ENCODE data around the gene NEIL1. TPM values are rescaled to one million over a fixed set of nuclear protein-coding genes. Genes with fewer than 3 reads are reported as not detected.
"Not testable (repeated sequence)": the region's sequence is repeated elsewhere in the genome, so short reads cannot be mapped to it uniquely, and the experiment has no call there.

Gene NEIL1, protein sequence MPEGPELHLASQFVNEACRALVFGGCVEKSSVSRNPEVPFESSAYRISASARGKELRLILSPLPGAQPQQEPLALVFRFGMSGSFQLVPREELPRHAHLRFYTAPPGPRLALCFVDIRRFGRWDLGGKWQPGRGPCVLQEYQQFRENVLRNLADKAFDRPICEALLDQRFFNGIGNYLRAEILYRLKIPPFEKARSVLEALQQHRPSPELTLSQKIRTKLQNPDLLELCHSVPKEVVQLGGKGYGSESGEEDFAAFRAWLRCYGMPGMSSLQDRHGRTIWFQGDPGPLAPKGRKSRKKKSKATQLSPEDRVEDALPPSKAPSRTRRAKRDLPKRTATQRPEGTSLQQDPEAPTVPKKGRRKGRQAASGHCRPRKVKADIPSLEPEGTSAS
- polyA plus RNA-seq (2012; ENCODE audit: insufficient read depth, insufficient read length), result 10.7 TPM

DNA sequence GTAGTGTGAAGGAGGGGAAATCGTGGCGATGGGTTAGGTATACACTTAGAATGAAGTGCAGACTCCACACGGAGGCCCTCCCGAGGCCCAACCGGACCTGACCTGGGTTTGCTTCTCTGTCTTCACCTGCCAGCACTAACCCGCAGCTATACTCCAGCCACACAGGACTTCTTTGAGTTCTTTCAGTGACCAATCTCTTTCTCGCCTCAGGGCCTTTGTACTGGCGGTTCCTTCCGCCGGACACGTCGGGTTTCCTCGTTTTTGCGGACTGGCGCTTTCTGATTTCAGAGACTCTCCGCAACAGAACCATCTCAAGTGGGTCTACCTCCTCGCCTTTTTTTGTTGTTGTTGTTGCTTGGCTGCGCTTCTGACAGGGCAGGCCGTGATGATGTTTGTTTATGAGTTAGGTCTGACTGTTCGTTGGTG, at the start of gene NEIL1:
NEIL1 (plus strand) TSS at position 244 of the 426 bp plus-strand sequence. CDS start 1,867 bp downstream, outside the sequence.
- H3K4me3 ChIP-seq (ENCODE audit: low read length), result peak within 1 kb of the TSS; percentile 50
- DNase-seq (ENCODE audit: low read depth, low spot score), result no peak

DNA sequence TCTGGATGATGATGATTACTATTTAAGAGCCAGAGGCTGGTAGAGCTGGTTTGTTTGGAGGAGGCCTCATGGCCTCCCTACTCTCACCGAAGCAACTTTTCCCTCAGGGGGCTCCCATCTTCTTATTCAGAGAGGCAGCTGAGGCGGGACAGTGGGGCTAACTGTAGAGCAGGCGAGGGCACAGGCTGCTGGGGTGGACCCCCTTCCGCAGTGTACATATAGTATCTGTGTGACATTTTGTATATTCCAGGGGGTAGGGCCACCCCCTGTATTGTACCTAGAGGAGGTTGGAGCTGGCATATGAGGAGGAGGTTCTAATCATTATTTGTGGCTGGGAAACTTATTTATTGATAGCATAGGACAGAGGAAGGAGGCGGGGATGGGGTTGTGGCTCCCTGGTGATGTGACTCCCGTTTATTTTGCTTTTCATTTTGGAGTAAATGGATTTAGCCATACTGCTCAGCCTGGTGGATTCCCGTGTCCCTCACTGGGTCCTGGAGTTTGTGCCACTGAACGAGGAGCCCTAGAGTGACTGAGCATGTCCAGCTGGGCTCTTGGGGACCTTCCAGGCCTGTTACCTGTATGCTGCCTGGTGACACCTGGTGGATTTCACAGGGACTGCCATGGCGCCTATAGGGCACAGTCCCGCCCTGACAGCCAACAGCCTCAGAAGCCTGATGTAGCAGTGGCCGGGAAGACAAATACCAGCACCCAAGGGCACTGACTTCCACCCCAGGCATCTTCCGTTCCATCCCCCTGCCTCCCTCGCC, 48.1 kb upstream of the NEIL1 start:
- not testable (repeated sequence) for DNase-seq (ENCODE audit: low read depth, low spot score); H3K4me3 ChIP-seq (ENCODE audit: low read length)

DNA sequence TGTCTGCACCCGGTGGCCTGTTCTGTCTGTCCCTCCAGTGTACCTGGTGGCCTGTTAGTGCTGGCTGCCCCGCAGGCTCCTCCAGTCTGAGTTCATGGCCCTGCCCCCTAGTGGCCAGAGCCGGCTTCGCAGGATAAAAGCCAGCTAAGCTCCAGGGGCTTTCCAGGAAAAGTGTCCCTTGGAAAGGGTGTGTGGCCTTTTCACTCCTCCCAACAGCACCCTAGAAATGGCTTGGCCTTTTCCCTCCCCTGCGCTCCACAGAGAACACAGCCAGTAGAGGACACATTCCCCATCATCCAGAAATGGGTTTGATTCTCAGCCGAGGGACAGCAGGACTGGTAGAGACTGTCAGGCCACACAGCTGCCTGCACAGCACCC, 47.5 kb upstream of the NEIL1 start:
- DNase-seq (ENCODE audit: low read depth, low spot score); H3K4me3 ChIP-seq (ENCODE audit: low read length): not testable (repeated sequence)

DNA sequence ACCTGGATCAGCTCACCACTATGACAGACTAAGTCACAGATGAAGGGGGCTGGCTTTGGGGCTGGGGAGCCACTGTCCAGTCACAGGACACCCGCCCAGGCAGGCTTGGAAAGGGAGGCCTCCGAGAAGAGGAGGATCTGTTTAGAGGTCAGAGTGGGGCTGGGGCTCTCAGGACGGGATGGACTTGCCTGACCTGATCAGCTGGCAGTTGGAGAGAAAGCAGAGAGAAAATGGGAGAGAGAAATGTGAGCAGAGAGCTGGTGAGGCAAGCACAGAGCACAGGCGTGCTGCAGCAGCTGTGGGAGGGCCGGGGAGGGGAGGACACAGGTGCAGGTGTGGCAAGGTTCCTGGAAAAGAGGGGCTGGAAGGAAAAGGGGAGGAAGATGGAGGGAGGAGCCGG, 46.8 kb upstream of the NEIL1 start:
- not testable (repeated sequence) for H3K4me3 ChIP-seq (ENCODE audit: low read length); DNase-seq (ENCODE audit: low read depth, low spot score)

DNA sequence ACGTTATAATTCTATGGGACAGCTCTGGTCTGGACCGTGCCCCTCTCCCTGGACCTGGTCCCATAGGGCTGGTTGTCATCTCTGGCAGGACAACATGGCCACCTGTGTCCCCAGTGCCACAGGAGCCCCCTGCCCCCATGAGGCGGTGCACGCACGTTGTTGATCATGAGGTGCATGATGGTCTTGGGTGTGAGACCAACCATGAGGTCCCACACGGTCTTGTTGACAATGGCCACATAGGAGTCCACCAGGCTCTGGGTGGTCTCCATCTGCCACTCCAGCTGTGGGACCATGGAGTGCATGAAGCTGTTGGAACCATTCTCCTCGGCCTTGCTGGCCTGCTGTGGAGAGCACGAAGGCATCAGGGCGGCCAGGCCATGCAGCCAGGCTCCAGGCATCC, 44.5 kb upstream of the NEIL1 start:
- DNase-seq (ENCODE audit: low read depth, low spot score), result no peak

DNA sequence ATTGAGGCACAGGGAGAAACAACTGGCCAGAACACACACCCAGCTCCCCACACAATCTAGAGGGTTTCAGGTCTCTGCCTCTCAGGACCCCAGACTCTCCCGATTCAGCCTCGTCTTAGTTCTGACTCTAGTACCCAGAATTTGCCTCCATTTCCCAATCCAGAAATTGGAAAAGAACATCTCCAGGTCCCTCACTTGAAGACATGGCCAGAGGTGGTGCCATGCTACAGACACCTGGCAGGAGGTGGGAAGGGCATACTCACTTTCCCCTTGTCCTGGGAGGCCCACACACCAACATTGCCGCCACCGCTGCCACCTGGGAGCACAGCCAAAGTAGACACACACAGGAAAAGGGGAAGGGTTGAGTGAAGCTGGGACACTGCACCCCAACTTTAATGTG, 44.1 kb upstream of the NEIL1 start:
- DNase-seq (ENCODE audit: low read depth, low spot score); H3K4me3 ChIP-seq (ENCODE audit: low read length): not testable (repeated sequence)

More for the DNA sequence above, 44.5 kb upstream of the NEIL1 start:
- no peak overlapping the region for H3K4me3 ChIP-seq (ENCODE audit: low read length)

DNA sequence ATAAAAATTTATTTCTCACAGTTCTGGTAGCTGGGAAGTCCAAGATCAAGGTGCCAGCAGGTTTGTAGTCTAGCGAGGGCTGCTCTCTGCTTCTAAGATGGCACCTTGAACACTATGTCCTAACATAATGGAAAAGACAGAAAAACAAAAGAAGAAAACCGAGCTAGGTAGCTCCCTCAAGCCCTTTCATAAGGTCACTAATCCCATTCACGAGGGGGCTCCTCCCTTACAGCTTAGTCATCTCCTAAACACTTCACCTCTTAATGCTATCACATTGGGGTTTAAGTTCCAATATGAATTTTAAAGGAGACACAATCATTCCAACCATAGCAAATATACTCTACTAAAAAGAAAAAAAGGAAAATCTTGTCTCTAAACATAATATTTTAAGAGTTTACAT, 40.7 kb upstream of the NEIL1 start:
- no peak for DNase-seq (ENCODE audit: low read depth, low spot score)
- no peak overlapping the region for H3K4me3 ChIP-seq (ENCODE audit: low read length)

DNA sequence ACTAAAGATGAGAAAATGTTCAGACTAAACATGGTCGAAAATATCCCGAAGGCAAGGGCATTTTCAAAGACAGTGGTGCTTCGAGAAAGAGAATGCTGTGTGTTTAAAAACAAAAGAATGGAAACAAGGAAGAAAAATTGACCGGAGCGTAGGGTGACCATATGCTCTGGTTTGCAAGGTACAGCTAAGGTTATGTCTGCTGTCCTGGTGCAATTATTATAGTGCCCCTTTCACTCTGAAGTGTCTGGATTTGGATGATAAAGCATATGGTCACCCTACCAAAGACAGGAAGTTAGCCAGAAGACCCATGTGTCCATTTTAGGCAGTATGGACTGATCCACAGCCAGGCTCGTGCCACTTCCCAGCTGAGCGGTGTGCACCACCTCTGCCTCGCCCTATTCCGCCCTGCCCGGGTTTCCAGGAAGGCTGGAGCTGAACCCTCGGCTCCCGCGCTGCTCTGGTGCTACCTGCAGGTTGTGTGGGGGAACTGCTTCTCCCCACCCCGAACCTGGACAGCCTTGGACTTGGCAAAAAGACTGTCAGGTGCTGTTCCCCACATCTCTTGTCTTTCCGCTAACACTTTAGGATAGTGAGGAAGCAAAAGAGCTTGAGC, 39.0 kb upstream of the NEIL1 start:
- no peak for DNase-seq (ENCODE audit: low read depth, low spot score)
- H3K4me3 ChIP-seq (ENCODE audit: low read length), result no peak overlapping the region

DNA sequence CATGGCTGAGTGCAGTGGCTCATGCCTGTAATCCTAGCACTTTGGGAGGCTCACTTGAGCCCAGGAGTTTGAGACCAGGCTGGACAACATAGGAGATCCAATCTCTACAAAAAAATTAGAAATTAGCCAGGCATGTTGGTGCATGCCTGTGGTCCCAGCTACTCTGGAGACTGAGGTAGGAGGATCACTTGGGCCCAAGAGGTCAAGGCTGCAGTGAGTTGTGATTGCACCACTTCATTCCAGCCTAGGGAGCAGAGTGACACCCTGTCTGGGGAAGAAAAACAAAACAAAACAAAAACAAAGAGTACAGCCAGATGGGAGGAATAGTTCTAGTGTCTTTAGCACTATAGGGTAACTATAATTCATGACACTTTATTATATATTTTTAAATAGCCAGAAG, 37.1 kb upstream of the NEIL1 start:
- no peak for DNase-seq (ENCODE audit: low read depth, low spot score)
- H3K4me3 ChIP-seq (ENCODE audit: low read length), result no peak overlapping the region

DNA sequence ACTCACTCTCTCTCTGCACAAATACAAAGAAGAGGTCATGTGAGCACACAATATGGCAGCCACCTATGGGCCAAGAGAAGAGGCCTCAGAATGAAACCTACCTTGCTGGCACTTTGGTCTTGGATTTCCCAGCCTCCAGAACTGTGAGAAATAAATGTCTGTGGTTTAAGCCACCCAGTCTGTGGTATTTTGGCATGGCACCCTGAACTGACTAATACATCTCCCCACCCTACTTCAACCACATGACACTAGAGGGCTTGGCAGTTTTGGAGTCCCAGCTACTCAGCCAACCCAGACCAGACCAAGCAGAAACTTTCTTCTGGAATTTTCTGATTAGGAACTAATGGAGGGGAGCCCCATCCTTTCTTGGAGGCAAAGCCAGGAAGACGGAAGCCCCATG, 34.3 kb upstream of the NEIL1 start:
- not testable (repeated sequence) for DNase-seq (ENCODE audit: low read depth, low spot score); H3K4me3 ChIP-seq (ENCODE audit: low read length)

DNA sequence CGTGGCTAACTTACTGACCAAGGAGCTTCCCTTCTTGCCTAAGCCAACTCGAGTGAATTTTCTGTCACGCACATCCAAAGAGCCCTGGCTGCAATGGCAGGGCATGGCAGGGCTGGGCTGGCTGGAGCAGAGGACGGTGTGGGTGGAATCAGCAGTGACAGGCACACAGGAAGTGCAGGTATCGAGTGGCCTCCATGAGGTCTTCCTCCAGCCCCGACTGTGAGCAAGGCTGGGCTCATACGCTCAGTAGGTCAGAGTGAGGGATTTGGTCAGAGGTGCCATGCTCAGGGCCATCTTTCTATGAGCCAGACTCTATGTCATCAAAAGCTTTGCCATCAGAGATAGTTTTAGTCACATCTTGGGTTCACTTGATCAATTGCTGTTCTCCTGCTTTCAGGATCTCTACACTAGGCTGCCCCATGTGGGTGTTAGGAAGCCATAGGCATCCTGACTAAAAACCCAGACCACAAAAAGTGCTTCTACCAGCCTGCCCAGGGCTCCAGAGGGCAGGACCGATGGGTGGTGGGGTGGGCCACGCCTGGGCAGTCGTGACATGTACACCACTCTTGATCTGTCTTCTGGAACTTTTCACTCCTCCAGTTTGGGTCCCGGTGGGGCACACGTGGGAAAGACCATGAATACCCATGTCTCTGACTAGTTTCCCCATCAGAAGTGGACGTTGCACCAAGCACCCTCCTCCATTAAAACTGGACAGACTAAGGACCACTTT, 33.6 kb upstream of the NEIL1 start:
- H3K4me3 ChIP-seq (ENCODE audit: low read length), result no peak overlapping the region
- no peak for DNase-seq (ENCODE audit: low read depth, low spot score)

DNA sequence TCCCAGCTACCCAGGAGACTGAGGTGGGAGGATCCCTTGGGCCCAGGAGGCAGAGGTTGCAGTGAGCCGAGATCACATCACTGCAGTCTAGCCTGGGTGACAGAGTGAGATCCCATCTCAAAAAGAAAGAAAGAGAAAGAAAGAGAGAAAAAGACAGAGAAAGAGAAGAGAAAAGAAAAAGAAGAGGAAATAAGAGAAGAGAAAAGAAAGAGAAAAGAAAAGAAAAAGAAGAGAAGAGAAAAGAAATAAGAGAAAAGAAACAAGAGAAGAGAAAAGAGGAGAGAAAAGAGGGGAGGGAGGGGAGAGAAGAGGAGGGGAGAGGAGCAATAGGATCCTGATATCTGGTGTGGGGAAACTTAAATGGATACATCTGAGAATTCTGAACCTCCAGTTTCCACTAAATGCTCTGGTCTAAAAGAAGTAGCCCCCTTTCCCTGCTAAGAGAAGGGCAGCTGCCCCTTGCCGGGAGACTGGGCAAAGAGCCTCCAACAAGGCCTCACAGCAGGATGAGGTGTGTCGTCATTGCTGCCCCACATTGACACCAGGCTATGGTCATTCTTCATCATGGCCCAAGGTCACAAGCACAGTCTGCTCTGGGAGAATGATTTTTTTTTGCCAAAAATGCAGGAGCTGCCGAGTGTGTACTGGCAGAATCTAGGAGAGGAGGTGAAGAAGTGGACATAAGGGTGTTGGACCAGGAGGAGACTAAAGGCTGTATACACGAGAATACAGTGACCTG, 32.1 kb upstream of the NEIL1 start:
- no peak for DNase-seq (ENCODE audit: low read depth, low spot score)

DNA sequence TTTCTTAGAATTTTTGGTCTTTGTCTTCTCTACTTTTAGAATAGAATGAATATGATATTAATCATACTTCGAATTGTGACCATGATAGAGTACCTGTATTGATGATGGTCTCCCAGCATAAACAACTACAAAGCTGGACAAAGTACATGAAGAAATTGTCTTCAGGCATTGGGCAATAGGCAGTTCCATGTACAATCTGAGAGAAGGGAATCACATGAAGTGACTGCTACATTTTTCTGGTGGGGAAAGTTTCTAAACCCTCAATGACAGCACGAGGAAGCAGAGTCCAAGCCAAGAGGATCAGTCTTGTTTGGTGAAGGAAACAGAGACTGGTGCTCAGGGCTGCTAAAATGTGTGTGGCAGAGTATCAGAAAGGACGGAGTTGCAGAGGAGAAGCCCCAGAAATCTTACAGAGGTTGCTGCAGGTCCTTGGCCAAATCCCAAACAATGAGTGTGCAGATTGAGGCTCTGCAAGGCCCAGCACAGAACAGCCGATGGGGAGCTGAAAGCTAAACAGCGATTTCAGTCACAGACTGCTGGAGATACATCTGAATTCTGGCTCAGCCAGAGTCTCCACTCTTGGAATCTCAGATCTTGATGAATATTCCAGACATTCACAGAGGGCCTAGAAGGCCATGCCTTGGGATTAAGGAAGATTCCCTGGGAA, 27.5 kb upstream of the NEIL1 start:
- not testable (repeated sequence) for H3K4me3 ChIP-seq (ENCODE audit: low read length); DNase-seq (ENCODE audit: low read depth, low spot score)

More for the DNA sequence above, 32.1 kb upstream of the NEIL1 start:
- H3K4me3 ChIP-seq (ENCODE audit: low read length), result no peak overlapping the region

DNA sequence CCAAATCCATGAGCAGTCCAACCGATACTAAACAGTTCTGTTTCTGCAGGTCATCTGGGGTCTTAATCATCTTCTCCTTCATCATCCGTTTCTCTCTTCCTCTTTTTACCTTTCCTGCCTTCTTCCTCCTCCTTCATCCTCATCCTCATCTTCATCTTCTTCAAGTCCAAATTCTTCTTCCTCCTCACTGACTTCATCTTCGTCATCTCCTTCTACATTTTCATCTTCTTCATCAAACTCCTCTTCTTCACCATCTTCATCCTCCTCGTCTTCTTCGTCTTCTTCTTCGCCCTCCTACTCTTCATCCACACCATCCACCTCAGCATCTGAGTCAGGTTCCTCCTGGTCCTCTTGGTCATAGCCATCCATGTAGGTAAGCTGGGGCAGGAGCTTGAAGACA, 25.1 kb upstream of the NEIL1 start:
- no peak for DNase-seq (ENCODE audit: low read depth, low spot score)
- H3K4me3 ChIP-seq (ENCODE audit: low read length), result no peak overlapping the region

DNA sequence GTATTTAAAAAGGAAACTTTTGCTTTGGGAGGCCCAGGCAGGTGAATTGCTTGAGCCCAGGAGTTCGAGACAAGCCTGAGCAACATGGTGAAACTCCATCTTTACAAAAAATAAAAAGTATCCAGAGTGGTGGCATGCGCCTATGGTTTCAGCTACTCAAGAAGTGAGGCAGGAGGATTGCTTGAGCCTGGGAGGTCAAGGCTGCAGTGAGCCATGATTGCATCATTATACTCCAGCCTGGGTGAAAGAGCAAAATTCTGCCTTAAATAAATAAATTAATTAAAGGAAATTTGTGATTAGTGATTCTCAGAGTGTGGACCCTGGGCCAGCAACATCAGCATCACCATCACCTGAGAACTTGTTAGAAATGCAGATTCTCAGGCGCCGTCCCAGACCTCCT, 20.9 kb upstream of the NEIL1 start:
- H3K4me3 ChIP-seq (ENCODE audit: low read length), result no peak overlapping the region
- no peak for DNase-seq (ENCODE audit: low read depth, low spot score)

DNA sequence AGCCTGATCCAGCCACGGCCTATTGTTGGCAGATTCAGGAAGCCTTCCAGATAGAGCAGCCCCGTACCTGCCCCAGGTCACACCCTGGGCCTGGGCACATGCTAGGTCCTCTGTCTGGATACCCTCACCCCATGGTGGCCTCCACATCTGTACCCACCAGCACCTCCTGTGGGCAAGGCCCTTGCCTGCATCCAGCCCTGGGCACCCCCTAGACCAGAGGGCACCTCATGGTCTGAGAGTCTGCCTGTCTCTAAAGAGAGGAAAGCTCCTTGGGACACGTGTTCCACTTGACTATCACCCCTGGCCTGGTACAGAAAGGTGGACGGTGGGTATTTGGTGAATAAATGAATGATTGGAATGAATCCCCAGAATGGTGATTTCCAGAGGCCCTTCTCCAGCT, 19.8 kb upstream of the NEIL1 start:
- no peak for DNase-seq (ENCODE audit: low read depth, low spot score)

DNA sequence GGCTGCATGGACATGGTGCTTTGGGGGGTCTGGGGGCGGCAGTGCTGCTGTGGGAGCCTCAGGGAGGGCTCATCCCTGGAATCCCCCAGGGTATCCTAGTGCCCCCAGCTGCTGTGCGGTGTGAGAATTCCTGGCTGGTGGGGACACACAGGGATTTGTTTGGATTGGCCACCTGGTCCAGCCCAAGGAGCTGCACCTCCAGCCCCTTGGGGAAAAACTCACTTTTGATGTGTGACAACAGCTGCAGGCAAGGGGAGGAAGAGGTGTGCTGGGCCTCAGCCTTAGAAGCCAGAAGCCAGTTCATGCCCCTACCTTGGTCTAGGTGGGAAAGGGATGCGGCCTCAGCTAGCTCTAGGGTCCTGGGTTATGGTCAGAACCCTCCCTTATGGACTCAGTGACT, 19.3 kb upstream of the NEIL1 start:
- DNase-seq (ENCODE audit: low read depth, low spot score), result no peak
- no peak overlapping the region for H3K4me3 ChIP-seq (ENCODE audit: low read length)

More for the DNA sequence above, 19.8 kb upstream of the NEIL1 start:
- no peak overlapping the region for H3K4me3 ChIP-seq (ENCODE audit: low read length)

Measured in Jurkat, Clone E6-1 (cell line).